IPS-11a (cell line): ENCODE data around the gene ACBD6.

ENCODE experiments used
- H3K4me3 ChIP-seq: one replicate; pipeline ENCODE4 v1.5.1; 2013; ENCODE audit warnings: low read depth, low read length, control low read depth

ACBD6 gene

DNA sequence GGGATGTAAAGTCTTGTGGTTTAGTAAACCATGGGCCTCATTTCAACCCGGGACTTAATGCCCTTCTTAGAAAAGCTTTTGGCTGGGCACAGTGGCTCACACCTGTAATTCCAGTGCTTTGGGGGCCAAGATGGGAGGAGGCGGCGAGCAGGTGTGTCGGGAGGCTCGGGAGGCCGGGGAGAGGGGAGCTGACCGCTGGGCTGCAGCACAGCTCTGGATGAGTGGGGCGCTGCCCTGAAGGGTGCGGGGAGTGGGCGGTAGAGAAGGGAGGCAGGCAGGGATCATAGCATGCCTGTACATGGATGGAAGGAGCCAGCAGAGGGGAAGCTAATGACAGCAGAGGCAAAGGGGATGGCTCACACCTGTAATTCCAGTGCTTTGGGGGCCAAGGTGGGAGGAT, 241.3 kb downstream of the ACBD6 start:
- H3K4me3 ChIP-seq: no peak overlapping the region

DNA sequence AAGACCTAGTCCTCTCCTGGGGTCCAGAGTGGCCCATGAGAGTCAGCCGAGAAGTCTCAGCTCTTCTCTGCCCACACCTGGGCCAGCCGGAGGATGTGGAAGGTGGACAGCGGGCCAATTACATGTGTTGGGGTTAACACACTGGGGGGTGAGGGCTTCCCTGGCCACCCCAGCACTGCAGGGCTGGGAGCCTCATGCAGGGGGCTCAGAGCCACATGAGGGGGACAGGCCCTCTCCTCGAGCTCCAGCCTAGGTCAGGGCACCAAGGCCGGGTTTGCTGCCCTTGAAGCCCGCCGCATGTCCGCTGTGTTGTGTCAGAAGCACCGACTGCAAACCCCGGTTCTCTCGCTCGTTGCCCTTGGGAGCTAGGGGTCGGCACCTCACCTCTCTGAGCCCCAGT, 241.8 kb downstream of the ACBD6 start:
- H3K4me3 ChIP-seq: no peak overlapping the region

DNA sequence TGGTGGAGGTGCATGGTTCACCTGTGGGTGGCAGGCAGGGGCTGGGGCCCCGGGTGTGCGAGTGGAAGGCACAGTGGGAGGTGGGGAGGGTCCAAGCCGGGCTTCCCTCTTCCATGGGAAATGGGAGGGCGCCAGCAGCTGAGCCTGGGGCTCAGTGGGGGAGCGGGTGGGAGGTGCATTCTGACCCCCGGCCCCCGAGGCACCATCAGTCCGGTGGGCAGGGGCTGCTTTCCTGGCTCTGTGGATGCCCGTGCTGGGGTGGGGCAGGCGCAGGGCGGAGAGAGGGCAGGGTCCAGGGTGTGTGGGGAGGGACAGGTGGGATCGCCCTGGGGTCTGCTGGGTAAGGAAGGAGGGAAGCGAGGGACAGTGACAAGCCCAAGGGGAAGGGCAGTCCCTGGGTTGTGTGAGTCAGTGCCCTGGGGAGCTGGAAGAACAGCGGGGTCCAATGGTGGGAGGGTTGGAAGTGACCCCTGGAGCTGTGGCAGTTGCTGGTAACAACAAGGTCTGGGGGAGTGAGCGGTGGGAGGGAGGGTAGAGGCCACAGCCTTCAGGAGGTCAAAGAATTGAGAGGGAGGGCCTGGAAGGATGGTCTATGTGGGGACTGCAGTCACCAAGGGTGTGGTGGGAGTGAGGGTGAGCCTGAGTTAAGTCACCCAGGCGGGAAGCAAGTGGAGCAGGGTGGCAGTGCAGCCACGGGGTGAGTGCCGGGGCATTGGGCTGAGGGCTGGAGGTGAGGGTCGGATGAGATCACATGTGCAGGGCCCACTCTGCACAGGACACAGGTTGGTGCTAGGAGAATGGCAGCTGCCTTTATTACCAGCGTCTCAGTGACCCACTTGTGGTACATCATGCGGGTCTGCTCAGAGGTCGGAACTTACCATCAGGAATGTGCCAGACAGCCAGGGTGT, 242.7 kb downstream of the ACBD6 start:
- no peak overlapping the region for H3K4me3 ChIP-seq

DNA sequence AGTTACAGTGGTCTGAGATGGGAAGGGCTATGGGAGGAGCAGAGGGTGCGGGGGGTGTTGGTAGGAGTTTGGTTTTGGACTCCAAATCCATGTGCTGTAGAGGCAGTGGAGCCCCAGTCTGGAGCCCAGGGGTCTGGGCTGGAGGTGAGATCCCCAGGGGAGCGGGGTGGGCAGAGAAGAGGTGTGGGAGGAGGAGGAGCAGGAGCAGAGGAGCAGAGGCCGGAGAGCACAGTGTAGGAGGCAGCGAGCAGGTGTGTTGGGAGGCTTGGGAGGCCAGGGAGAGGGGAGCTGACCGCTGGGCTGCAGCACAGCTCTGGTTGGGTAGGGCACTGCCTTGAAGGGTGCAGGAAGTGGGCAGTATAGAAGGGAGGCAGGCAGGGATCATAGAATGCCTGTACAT, 243.4 kb downstream of the ACBD6 start:
- no peak overlapping the region for H3K4me3 ChIP-seq

DNA sequence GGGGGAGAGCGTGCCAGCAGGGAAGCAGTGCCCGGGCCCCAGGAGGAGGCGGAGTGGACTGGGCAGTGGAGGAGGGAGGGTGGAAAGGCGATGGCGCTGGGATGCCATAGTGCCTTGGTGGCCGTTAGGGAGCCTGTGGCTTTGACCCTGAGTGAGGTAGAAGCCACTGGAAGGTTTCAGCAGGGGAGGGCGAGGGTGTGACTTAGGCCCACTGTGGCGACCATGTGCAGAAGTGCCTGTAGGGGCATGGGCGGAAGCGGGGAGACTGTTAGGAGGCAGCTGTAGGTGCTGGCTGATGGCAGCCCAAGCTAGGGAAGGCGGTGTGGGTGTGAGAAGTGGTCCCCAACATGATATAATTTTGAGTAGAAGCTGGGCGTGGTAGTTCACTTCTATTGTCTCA, 244.1 kb downstream of the ACBD6 start:
- H3K4me3 ChIP-seq: no peak overlapping the region

DNA sequence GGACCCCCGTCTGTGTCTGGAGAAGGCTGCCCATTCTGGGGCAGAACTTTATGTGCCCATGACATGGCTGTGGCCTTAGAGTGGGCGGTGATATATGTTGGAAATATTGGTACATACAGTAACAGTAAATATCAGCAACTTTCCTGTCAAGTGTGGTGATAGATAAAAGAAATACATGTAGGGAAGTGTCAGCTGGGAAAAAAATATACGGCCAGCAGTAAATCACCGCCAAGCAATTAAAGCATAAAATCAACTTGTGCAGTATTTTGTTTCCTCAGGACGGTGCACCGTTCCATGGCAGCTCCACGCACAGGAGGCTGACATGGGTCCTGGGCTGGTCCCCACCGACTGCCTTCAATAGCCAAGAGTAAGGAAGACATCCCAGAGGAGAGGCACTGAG, 244.9 kb downstream of the ACBD6 start:
- H3K4me3 ChIP-seq: no peak overlapping the region

DNA sequence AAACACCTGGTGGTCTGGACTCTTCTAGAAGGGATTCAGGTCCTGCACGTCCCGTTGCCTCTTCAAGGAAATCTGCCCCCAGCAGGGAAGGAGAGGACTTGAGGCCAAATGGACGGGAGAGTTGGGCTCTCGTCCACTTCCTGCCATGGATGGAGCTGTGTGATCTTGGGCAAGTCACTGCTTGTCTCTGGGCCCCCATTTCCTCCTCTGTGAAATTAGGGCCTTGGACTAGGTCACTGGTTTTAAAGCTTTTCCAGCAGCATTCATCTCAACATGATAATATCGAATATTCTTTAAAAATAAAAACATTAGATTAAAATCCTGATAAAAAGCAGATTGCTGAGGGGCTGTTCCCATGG, 245.4 kb downstream of the ACBD6 start:
- no peak overlapping the region for H3K4me3 ChIP-seq

DNA sequence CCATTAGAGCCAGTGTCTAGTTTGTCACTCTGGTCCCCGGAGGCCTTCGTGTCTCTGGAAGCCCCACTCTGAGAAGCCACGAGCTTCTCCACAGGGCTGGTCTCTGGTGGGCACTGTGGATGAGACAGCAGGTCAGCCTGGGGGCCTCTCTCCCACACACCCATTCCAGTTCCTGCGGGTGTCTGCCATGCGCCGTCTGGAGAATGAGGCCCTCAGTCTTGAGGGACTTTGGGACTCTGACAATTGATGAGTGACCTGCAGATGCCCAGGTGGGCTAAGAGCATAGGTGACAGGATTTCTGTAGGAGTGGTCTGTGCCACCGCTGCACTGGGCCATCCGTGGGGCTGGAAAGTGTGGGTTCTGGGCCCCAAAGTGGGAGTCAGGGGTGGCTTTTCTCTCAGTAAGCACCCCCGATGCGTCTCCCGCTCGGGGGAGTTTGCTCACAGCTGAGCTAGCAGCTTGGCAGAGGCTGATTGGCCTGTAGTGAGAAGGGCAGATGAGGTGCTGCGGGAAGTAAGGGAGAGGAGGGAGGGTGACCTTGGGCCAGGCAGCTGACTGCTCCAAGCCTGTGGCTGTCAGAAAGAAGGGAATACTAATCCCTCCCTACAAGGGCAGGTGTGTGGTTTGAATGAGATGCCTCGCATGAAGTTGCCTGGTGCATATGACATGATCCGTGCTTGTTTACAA, 245.9 kb downstream of the ACBD6 start:
- H3K4me3 ChIP-seq: no peak overlapping the region

DNA sequence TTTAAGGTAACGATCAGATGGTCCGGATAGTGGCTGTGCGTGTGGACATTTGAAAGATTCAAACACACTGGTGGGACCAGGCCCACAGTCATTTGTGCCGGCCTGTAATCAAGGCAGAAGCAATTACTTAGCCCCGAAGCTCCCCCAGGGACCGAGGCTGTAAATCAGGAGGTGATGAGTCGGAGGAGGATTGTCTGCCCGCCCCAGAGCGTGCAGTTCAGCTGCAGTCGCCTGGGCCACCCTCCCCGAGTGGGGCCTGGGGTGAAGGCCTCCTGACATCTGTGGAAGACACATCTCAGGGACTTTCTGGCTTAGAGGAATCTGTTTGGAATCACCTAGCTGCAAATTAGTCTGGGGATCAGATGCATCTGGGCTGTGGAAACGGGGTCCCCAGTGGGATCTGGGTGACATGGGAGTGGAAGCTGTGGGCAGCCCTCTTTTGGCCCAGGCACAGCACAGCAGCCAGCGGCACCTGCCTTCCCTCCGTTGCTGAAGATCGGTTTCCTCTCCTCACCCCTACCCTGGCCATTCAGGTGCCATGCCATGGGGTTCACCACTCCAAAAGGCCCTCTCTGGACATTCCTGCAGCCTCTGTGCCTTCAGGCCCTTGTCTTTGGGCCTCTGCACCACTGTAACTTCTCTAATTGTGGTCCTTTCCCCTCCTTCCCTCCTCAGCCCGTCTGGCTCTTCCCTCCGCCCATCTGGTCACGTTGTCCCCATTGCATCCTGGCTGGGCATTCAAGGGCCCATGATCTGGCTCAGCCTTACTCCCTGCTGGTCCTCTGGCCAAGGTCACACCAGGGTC, 246.6 kb downstream of the ACBD6 start:
- no peak overlapping the region for H3K4me3 ChIP-seq

DNA sequence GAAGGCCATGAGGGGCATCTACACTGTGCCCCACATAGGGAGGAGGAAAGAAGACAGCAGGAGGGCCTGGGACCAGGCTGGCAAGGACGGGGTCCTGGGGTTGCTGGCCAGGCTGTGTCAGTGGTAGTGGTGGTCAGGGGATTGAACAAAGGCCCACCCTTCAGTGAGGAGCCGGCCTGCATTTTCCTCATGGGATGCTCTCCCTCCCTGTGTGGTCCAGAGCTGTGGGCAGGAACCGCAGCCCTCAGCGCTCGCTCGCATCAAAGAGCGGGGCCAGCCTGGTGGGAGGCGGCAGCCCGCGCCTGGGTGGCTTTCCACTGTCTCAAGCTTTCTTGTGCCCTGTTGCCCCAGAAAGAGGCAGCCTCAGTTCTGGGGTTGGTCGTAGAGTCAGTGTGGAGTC, 247.5 kb downstream of the ACBD6 start:
- H3K4me3 ChIP-seq: no peak overlapping the region

DNA sequence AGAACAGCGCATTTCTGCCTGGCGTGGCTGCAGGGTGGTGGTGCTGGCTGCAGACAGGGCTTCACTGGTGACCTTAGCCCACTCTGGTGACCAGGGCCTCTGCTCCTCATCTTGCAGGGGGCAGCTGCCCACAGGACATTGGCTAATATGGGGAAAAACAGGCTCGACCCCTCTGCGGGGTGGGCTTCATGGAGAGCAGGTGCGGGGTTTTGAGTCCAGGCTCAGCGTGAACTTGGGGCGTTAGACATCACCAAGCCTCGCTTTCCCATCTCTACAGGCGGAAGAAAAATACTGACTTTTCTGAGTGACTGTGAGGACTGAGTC, 247.9 kb downstream of the ACBD6 start:
- H3K4me3 ChIP-seq: no peak overlapping the region

DNA sequence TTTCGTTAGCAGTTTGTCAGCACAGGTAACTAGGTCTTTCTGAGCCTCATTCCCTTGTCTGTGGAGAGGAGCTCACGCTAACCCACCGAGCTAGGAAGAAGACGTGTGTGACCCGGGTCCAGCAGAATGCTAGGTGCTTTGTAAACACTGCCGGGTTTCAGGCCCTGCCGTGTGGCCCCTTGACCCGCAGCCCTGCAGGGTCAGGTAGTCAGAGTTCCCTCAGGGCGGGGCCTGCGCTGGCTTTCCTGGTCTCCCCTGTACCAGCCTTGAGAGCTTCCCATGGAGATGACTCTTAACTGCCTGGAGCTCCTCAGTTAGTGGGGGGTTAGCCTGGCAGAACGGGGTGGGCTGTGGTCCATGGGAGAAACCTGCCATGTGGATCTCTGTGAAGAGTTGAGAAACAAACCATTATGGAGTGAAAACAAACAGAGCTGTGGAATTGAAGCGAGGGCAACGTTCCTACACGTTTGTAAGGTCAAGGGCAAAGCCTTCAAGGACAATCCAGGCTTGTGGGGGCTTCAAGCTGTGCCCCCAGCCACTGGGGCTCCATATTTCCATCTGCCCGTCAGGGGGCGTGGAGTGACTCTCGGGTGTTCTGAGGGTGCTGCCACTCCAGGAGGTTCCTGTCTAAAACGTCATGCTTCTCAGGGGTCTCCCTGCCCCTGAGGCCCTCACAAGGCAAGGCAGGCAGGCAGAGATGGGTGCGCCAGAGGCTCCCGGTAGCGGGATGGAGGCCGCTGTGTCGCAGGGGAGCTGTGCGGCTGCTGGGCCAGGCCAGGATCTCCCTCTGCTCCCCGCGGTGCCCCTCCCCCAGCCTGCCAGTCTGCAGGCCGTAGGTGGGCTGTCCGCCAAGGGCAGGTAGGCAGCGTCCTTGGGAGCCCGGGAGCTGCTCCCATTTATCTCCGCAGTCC, 248.5 kb downstream of the ACBD6 start:
- H3K4me3 ChIP-seq: no peak overlapping the region

DNA sequence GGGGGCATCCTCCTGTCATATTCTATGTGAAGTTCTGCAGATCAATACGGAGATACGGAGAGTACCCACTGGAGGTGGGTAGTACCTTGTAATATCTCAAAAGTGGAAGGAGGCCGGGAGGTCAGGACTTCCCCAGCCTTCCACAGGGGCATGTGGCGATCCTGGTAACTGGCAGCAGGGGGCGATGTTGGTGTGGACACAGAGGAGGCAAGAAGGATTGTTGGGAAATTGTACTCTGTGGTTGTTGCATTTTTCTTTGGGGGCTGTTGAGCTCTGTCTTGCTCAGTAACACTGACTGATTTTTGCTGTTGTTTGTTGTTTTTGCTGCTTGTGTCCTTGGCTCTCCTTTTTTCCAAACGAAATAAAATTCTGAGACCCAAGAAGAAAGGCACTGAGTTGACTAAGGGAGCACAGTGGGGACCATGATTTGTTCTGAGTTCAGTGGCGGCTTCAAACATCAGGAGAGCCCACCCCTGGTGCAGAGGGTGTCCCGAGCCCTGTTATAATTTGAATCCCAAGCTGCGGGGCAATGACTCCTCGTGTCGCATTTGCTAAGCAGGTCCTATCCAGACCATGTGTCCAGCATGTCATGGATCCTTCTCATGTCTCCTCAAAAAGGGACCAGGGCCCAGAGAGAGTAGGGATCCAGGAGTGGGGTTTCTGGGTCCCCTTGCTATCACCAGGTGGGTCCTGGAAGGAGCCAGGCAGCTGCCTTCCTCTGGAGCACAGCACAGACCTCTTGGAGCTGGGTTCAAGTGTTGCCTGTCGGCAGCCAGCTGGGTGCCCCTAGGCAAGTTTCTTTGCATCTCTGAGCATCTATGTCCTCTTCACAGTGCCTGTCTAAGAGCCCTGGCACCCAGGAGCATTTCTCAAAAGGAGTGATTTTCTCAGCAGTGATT, 249.5 kb downstream of the ACBD6 start:
- H3K4me3 ChIP-seq: no peak overlapping the region

DNA sequence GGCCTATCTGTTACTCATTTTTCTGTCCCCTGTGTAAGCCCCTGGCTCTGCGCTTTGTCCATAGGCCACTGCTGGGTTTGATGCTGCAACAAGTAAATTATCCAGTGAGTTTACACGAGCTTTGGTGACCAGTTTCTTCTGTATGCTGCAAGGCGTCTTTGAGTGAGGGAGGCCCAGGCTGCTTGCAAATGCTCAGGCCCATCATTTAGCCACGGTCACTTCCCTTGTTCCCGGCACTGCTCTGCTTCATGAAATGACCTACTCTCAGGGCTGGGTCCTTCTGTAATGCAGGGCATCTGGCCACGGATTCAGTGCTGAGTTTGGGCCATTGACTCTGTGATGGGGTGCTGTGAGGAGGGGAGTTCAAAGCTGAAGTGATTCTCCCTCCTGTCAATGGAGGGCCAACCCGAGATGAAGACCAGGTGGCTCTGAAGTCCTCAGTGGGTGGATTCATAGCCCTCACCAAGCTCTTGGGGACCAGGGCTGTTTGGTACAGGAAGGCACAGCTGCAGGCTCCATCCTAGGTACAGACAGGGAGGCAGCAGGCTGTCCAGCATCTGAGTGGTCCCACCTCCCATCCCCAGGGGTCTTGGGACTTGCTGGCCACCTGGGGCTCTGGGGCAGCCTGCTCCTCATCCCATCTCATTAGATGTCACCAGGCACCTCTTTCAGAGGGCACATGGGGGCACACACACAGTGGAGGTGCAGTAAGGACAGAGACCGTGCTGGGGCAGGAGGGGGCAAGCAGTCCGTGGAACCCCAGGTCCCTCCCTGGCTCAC, 250.7 kb downstream of the ACBD6 start:
- no peak overlapping the region for H3K4me3 ChIP-seq

DNA sequence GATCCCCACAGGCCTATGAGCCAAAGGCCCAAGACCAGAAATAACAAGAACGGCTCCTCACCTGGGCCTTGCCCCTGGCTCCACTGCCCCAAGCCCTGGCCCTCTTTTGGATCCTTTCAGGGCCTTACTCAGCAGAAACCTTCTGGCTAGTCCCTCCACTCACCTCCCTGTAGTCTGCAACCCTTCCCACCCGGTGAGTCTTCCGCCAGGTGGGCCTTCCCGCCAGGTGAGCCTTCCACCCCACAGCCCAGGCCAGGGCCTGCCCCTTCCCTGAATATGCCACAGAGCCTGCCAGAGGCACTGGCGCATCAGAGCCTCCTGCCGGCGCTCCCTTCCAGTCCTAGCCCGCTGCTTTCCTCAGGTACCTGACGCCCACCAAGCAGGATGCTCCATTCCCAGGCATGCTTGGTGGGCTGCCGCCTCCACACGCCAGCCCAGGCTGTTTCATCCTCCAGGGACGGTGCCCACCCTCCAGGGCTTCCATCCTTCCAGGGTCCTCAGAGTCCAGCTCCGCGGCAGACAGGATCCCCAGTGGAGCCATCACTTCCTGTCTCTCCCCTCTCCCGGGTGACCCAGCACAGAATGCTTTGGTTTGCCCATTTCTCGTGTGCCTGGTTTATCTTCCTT, 251.4 kb downstream of the ACBD6 start:
- H3K4me3 ChIP-seq: no peak overlapping the region

DNA sequence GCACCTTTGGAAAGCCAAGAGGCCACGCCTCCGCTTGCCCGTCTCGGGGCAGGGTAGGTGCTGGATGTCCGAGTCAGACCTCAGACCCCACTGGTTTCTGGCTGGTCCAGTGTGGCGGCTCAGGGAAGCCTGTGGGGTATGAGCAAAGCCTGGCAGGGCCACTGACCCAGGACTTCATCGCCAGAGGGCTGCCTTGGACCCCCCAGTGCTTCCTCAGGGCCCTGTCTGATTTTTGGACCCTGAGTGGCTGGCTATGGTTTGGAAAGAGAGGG, 251.9 kb downstream of the ACBD6 start:
- no peak overlapping the region for H3K4me3 ChIP-seq

DNA sequence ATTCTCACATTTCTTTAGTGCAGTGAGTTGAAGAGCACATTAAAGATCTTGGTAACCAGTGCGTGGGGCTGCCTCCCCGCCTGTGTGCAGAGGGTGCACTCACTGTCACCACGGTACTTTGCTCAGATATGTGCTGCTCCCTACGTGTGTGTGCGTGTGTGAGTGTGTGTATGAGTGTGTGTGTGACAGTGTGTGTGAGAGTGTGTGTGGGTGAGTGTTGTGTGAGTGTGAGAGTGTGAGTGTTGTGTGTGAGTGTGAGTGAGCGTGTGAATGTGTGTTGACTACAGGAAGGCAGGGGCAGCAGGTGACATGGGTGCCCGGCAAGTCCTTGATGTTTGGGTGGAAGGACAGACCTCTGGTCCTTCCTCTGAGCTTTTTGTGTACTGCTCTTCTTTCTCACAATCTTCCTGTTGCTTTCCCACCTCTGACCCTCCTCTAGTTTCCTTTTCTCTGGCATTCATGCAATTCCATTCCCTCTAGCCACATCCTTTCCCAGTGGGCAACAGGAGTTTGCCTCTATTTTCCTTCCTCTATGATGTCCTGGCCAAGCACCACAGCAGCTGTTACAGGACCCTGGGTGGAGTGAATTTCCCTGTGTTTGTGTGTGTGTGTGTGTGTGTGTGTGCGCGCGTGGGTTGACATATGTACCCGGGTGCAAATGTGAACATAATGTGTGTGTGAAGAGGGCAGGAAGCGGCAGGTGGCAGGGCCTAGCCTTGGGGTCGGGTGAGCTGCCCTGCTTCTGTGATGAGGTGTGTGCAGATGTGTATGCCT, 252.5 kb downstream of the ACBD6 start:
- no peak overlapping the region for H3K4me3 ChIP-seq
